Cardiac muscle cell (in vitro differentiated cells and primary cell): ENCODE results near the gene USP22. TPM values are rescaled to one million over a fixed set of nuclear protein-coding genes. Genes with fewer than 3 reads are reported as not detected.
A peak's percentile ranks its signal among the peaks of the same experiment; 100 is the strongest.

Experiments
- DNase-seq, 2 donors: peaks; one replicate each; pipeline versions ENCODE4 v3.0.0 to v3.0.0-alpha.2; 2010 to 2017; ENCODE audit warnings: low read depth in 1 of 2, low spot score in 1 of 2
- H3K27ac ChIP-seq: fragments of 200-600 bp; sonication (generic); 2 replicates; pipeline ENCODE4 v1.5.1; 2016
- H3K27me3 ChIP-seq: fragments of 200-600 bp; sonication (generic); 2 replicates; pipeline ENCODE4 v1.6.0; 2016; ENCODE audit warnings: control low read depth
- H3K36me3 ChIP-seq: fragments of 200-600 bp; sonication (generic); 2 replicates; pipeline ENCODE4 v1.5.1; 2016; ENCODE audit warnings: control low read depth
- H3K4me1 ChIP-seq: fragments of 200-600 bp; sonication (generic); 2 replicates; pipeline ENCODE4 v1.8.1; 2017; ENCODE audit warnings: low read depth, mild to moderate bottlenecking, mixed run types
- H3K4me3 ChIP-seq: fragments of 200-600 bp; sonication (generic); 2 replicates; pipeline ENCODE4 v1.5.1; 2016; ENCODE audit warnings: mild to moderate bottlenecking
- H3K9me3 ChIP-seq: fragments of 200-600 bp; sonication (generic); 2 replicates; pipeline ENCODE4 v1.5.1; 2017; ENCODE audit warnings: low read depth, mild to moderate bottlenecking, control low read depth
- CTCF ChIP-seq: IDR thresholded peaks from 2 replicates; pipeline ENCODE4 v1.5.1; 2012; ENCODE audit warnings: low read depth, mild to moderate bottlenecking, low read length
- polyA plus RNA-seq: library from polyadenylated mRNA; unstranded; fragments of >200 nt; fragmentation: Nextera tagmentation; extraction: Ambion mirVana; gene quantifications from 2 replicates; pipeline ENCODE4 v1.2.1, GENCODE V29; 2016
- total RNA-seq: library from RNA; depleted of rRNA; stranded (reverse); fragments of >200 nt; gene quantifications from 2 replicates; pipeline ENCODE4 v1.2.3, GENCODE V29; 2016

The USP22 gene
- total and polyA plus RNA-seq, 2 experiments from 2014 or later, result 153 to 280 TPM

GRCh38 chr17:21010705-21011596 is 31.9 kb downstream of the USP22 start:
- no peaks in the 10 kb centered on the region for H3K27me3 ChIP-seq
- no peak for TF ChIP-seq CTCF
- H3K9me3 ChIP-seq, result no peaks in the 10 kb centered on the region
- no peaks in the 10 kb centered on the region for H3K4me1 ChIP-seq
- DNase-seq, result no peak
- peaks cover 90% of the 10 kb centered on the region for H3K36me3 ChIP-seq
- H3K27ac ChIP-seq, result no peak overlapping the region
- H3K4me3 ChIP-seq, result no peak overlapping the region

- H3K4me3 ChIP-seq, result no peak overlapping the region
- DNase-seq, result no peak
- no peak for TF ChIP-seq CTCF
- no peaks in the 10 kb centered on the region for H3K4me1 ChIP-seq
- no peaks in the 10 kb centered on the region for H3K27me3 ChIP-seq
- H3K36me3 ChIP-seq, result peaks cover 90% of the 10 kb centered on the region
- no peaks in the 10 kb centered on the region for H3K9me3 ChIP-seq
- no peak overlapping the region for H3K27ac ChIP-seq
These were observed 33.7 kb downstream of the USP22 start for GRCh38 chr17:21008992-21009671.

GRCh38 chr17:21008160-21008915 is 34.5 kb downstream of the USP22 start:
- no peaks in the 10 kb centered on the region for H3K9me3 ChIP-seq
- DNase-seq, result no peak
- H3K27me3 ChIP-seq, result no peaks in the 10 kb centered on the region
- H3K27ac ChIP-seq, result no peak overlapping the region
- H3K36me3 ChIP-seq, result peaks cover 88% of the 10 kb centered on the region
- TF ChIP-seq CTCF, result no peak
- H3K4me1 ChIP-seq, result no peaks in the 10 kb centered on the region
- H3K4me3 ChIP-seq, result no peak overlapping the region

GRCh38 chr17:21007646-21008045 is 35.2 kb downstream of the USP22 start:
- no peak overlapping the region for H3K4me3 ChIP-seq
- no peak for TF ChIP-seq CTCF

GRCh38 chr17:21005803-21006202 is 37.0 kb downstream of the USP22 start:
- H3K27ac ChIP-seq, result peak overlapping the region; percentile 51
- DNase-seq, result no peak

More at GRCh38 chr17:21007646-21008045, 35.2 kb downstream of the USP22 start:
- DNase-seq, result no peak
- Histone ChIP-seq H3K9me3 (no peaks in the 10 kb centered on the region), H3K36me3 (peaks cover 87% of the 10 kb centered on the region), H3K27me3 (no peaks in the 10 kb centered on the region), H3K27ac (peak overlapping the region; percentile 24), H3K4me1 (no peaks in the 10 kb centered on the region)

More at GRCh38 chr17:21005803-21006202, 37.0 kb downstream of the USP22 start:
- Histone ChIP-seq H3K27me3 (no peaks in the 10 kb centered on the region), H3K4me1 (no peaks in the 10 kb centered on the region), H3K9me3 (no peaks in the 10 kb centered on the region), H3K36me3 (peaks cover 78% of the 10 kb centered on the region), H3K4me3 (no peak overlapping the region)
- TF ChIP-seq CTCF, result no peak
